H1 (cell line): ENCODE results near the gene SLFN12L. TPM values are rescaled to one million over a fixed set of nuclear protein-coding genes. Genes with fewer than 3 reads are reported as not detected.

Source experiments
- CTCF ChIA-PET: fragments of 300-600 bp; sonication (Branson Sonifier 250); formaldehyde crosslinking; loops from one replicate; lab custom pipeline; 2021; ENCODE audit not compliant: partially characterized antibody; lab: Charles Lee
- POLR2A ChIA-PET: fragments of 300-600 bp; sonication (Branson Sonifier 250); formaldehyde crosslinking; loops from one replicate; lab custom pipeline; 2021; ENCODE audit warnings: inconsistent platforms; ENCODE audit not compliant: partially characterized antibody; lab: Charles Lee
- DNase-seq, 2 experiments: peaks; one replicate each; pipeline versions ENCODE4 v3.0.0 to v3.0.0-alpha.2; 2010 to 2022; ENCODE audit warnings: low spot score in 2 of 2, low read depth in 1 of 2, mixed read lengths in 1 of 2
- FAIRE-seq: peaks from 2 replicates; lab custom pipeline; 2011; peaks lifted over from hg19 to GRCh38; lab: Jason Lieb, UNC
- H2AFZ ChIP-seq: 2 replicates; pipeline ENCODE4 v1.8.1; 2012; ENCODE audit warnings: low read length, inconsistent platforms
- H2AK5ac ChIP-seq: 2 replicates; pipeline ENCODE4 v1.6.1; 2013; ENCODE audit warnings: low read depth, low read length
- H2BK120ac ChIP-seq: replicated peaks from 2 replicates; pipeline ENCODE3; 2013; ENCODE audit warnings: low read depth, low read length, inconsistent platforms
- H2BK12ac ChIP-seq: 2 replicates; pipeline ENCODE4 v1.6.1; 2013; ENCODE audit warnings: low read depth, low read length
- H2BK15ac ChIP-seq: 2 replicates; pipeline ENCODE4 v1.6.1; 2013; ENCODE audit warnings: low read length
- H2BK20ac ChIP-seq: 2 replicates; pipeline ENCODE4 v1.6.1; 2013; ENCODE audit warnings: low read length
- H2BK5ac ChIP-seq: 2 replicates; pipeline ENCODE4 v1.6.1; 2013; ENCODE audit warnings: low read depth, low read length
- H3K14ac ChIP-seq: 2 replicates; pipeline ENCODE4 v1.6.1; 2013; ENCODE audit warnings: inconsistent platforms; ENCODE audit not compliant: insufficient read length
- H3K18ac ChIP-seq: 2 replicates; pipeline ENCODE4 v1.6.1; 2013; ENCODE audit warnings: low read length; ENCODE audit errors: extremely low read depth
- H3K23ac ChIP-seq: 2 replicates; pipeline ENCODE4 v1.6.1; 2013; ENCODE audit warnings: inconsistent platforms; ENCODE audit not compliant: insufficient read length
- H3K23me2 ChIP-seq: 2 replicates; pipeline ENCODE4 v1.6.1; 2013; ENCODE audit warnings: low read depth, low read length
- H3K27ac ChIP-seq: 2 replicates; pipeline ENCODE4 v1.6.1; 2011; ENCODE audit warnings: low read depth, low read length, inconsistent platforms
- H3K27me3 ChIP-seq, 4 experiments: replicated peaks in 1 of 4; 1 replicate in 1 of 4; 2 replicates in 3 of 4; pipeline versions ENCODE4 v1.6.1 to v1.8.1; 2011 to 2013; ENCODE audit warnings: low read length in 3 of 4, mild to moderate bottlenecking in 3 of 4, inconsistent platforms in 2 of 4, mixed read lengths in 2 of 4, moderate library complexity in 1 of 4; ENCODE audit not compliant: control insufficient read depth in 3 of 4, insufficient read depth in 3 of 4; ENCODE audit errors: extremely low read depth in 1 of 4
- H3K36me3 ChIP-seq, 4 experiments: 2 replicates each; pipeline versions ENCODE4 v1.6.1 to v1.8.1; 2011 to 2013; ENCODE audit warnings: mild to moderate bottlenecking in 4 of 4, low read length in 3 of 4, moderate library complexity in 2 of 4, control low read depth in 1 of 4, inconsistent platforms in 1 of 4; ENCODE audit not compliant: insufficient read depth in 4 of 4, control insufficient read depth in 2 of 4
- H3K4ac ChIP-seq: replicated peaks from 2 replicates; pipeline ENCODE3; 2013; ENCODE audit warnings: low read length, low read depth, mixed read lengths, inconsistent platforms; ENCODE audit not compliant: insufficient read length
- H3K4me1 ChIP-seq, 4 experiments: replicated peaks in 1 of 4; 1 replicate in 1 of 4; 2 replicates in 3 of 4; pipeline versions ENCODE4 v1.6.1 to v1.8.1; 2011 to 2013; ENCODE audit warnings: low read length in 3 of 4, inconsistent platforms in 2 of 4, mixed read lengths in 1 of 4; ENCODE audit not compliant: insufficient read depth in 4 of 4, control insufficient read depth in 3 of 4
- H3K4me2 ChIP-seq, 2 experiments: 2 replicates each; pipeline versions ENCODE4 v1.6.1 to v1.8.1; 2011 to 2013; ENCODE audit warnings: low read depth in 2 of 2, low read length in 2 of 2, control low read depth in 1 of 2, inconsistent platforms in 1 of 2, mild to moderate bottlenecking in 1 of 2; ENCODE audit not compliant: insufficient read depth in 1 of 2
- H3K4me3 ChIP-seq, 4 experiments: fragments of 200-600, 300-600 bp in 1 of 4; sonication (generic), shearing (Covaris generic), sonication (Bioruptor Twin) in 1 of 4; 2 replicates each; pipeline versions ENCODE4 v1.5.1 to v1.8.1; 2011 to 2016; ENCODE audit warnings: low read length in 4 of 4, low read depth in 3 of 4, control low read depth in 2 of 4, inconsistent platforms in 2 of 4, mild to moderate bottlenecking in 2 of 4, mixed read lengths in 1 of 4, moderate library complexity in 1 of 4; ENCODE audit not compliant: insufficient read depth in 2 of 4; ENCODE audit errors: extremely low read depth in 1 of 4
- H3K56ac ChIP-seq: replicated peaks from 2 replicates; pipeline ENCODE3; 2013; ENCODE audit warnings: low read depth, mild to moderate bottlenecking, mixed read lengths, low read length, inconsistent platforms; ENCODE audit not compliant: insufficient read length
- H3K79me1 ChIP-seq: 2 replicates; pipeline ENCODE4 v1.6.1; 2013; ENCODE audit warnings: low read depth, low read length, control low read depth
- H3K79me2 ChIP-seq, 2 experiments: 2 replicates each; pipeline versions ENCODE4 v1.6.1 to v1.8.1; 2012 to 2013; ENCODE audit warnings: low read length in 2 of 2, mild to moderate bottlenecking in 2 of 2, inconsistent platforms in 1 of 2; ENCODE audit not compliant: insufficient read depth in 2 of 2, control insufficient read depth in 1 of 2
- H3K9ac ChIP-seq, 4 experiments: replicated peaks in 1 of 4; 1 replicate in 1 of 4; 2 replicates in 3 of 4; pipeline versions ENCODE4 v1.6.1 to v1.8.1; 2011 to 2013; ENCODE audit warnings: low read depth in 3 of 4, low read length in 3 of 4, control low read depth in 2 of 4, mild to moderate bottlenecking in 2 of 4, moderate library complexity in 2 of 4, inconsistent platforms in 1 of 4; ENCODE audit errors: extremely low read depth in 1 of 4
- H3K9me3 ChIP-seq, 2 experiments: 2 replicates each; pipeline versions ENCODE4 v1.6.1 to v1.8.1; 2012 to 2013; ENCODE audit warnings: mild to moderate bottlenecking in 2 of 2, moderate library complexity in 2 of 2, control low read depth in 1 of 2, inconsistent platforms in 1 of 2, low read depth in 1 of 2, low read length in 1 of 2, mixed read lengths in 1 of 2; ENCODE audit not compliant: insufficient read depth in 2 of 2
- H4K20me1 ChIP-seq, 2 experiments: replicated peaks in 1 of 2; 2 replicates each; pipeline versions ENCODE3 to v1.8.1; 2011 to 2013; ENCODE audit warnings: inconsistent platforms in 2 of 2, low read length in 2 of 2, mild to moderate bottlenecking in 1 of 2; ENCODE audit not compliant: insufficient read depth in 2 of 2, control insufficient read depth in 1 of 2
- H4K5ac ChIP-seq: 2 replicates; pipeline ENCODE4 v1.6.1; 2013; ENCODE audit warnings: low read length, low read depth, mixed read lengths, inconsistent platforms; ENCODE audit not compliant: insufficient read length
- H4K8ac ChIP-seq: 2 replicates; pipeline ENCODE4 v1.8.0; 2013; ENCODE audit warnings: mild to moderate bottlenecking, moderate library complexity, low read length, inconsistent platforms; ENCODE audit not compliant: insufficient read depth; ENCODE audit errors: extremely low read depth
- H4K91ac ChIP-seq: replicated peaks from 2 replicates; pipeline ENCODE3; 2013; ENCODE audit warnings: low read length, mixed read lengths, inconsistent platforms; ENCODE audit not compliant: insufficient read length
- ASH2L ChIP-seq: fragments of 200-600, 300-600 bp; sonication (generic); IDR thresholded peaks from one replicate; pipeline ENCODE4 v1.7.1; 2017; ENCODE audit warnings: low read length
- ATF2 ChIP-seq: IDR thresholded peaks from 2 replicates; pipeline ENCODE4 v1.6.1; 2012; ENCODE audit warnings: low read length, inconsistent platforms
- PHF8 ChIP-seq: fragments of 200-600 bp; sonication (generic); conservative IDR thresholded peaks from 2 replicates; pipeline ENCODE4 v1.7.1; 2012; ENCODE audit warnings: low read depth, mild to moderate bottlenecking, inconsistent platforms, low read length, moderate library complexity
- POLR2A ChIP-seq, 2 experiments: IDR thresholded peaks; 1 replicate in 1 of 2; 2 replicates in 1 of 2; pipeline ENCODE4 v1.6.1; 2011; ENCODE audit warnings: low read depth in 2 of 2, low read length in 2 of 2, mild to moderate bottlenecking in 2 of 2; ENCODE audit errors: control extremely low read depth in 1 of 2
- POLR2AphosphoS5 ChIP-seq: IDR thresholded peaks from 2 replicates; pipeline ENCODE4 v1.6.1; 2011; ENCODE audit warnings: low read depth, low read length
- WGBS, 2 experiments: shearing (Covaris generic) in 1 of 2; methylation state at CpG; one replicate each; pipeline versions ENCODE4 v1.1.6 to v1.1.7; 2013 to 2015; ENCODE audit warnings: low lambda C conversion rate in 2 of 2, mixed read lengths in 2 of 2, inconsistent platforms in 1 of 2, low coverage in 1 of 2, missing lambda C conversion rate in 1 of 2; ENCODE audit not compliant: insufficient replicate concordance in 2 of 2, insufficient coverage in 1 of 2, insufficient read length in 1 of 2; ENCODE audit errors: extremely low coverage in 1 of 2, missing lambda C conversion rate in 1 of 2; 5-methylcytosine and 5-hydroxymethylcytosine counted together
- polyA plus RNA-seq, 7 experiments: library from polyadenylated mRNA; depleted of rRNA in 3 of 7; stranded (reverse) in 5 of 7; unstranded in 2 of 7; fragments of >200 nt in 5 of 7; fragments of 200-250 nt in 2 of 7; gene quantifications; 1 replicate in 5 of 7; 2 replicates in 1 of 7; 4 replicates in 1 of 7; pipeline versions ENCODE4 v1.2.1 to v1.2.3, GENCODE V29; 2011 to 2013; ENCODE audit warnings: missing spikeins in 2 of 7, mixed read lengths in 2 of 7
- total RNA-seq: library from RNA; stranded (reverse); fragmentation: NEBNext Ultra II Directional; extraction: Animal tissue kit (Norgen Biotek cat#: 25700); gene quantifications from 2 replicates; pipeline ENCODE4 v1.2.1, GENCODE V29; 2021

SLFN12L gene
- total and polyA plus RNA-seq, 2 of the 8 experiments (the other 6 are each of a cell fraction or from before 2014, with no cell fraction given) = not detected

GRCh38 chr17:35499548-35499947, 37.9 kb downstream of the SLFN12L start:
- no peak overlapping the region for H3K4me3 ChIP-seq
- H4K8ac ChIP-seq = no peak overlapping the region
- no peak overlapping the region for H3K27ac ChIP-seq
- H2BK20ac ChIP-seq = no peak overlapping the region
- H3K79me1 ChIP-seq = no peaks in the 10 kb centered on the region
- no peak for DNase-seq
- no peak overlapping the region for H3K9ac ChIP-seq
- POLR2A ChIA-PET = no interaction called here
- peaks cover 4% of the 10 kb centered on the region; the same call in 1 of the 2 replicates for H3K23me2 ChIP-seq
- no peak overlapping the region for H2BK12ac ChIP-seq
- H3K79me2 ChIP-seq = no peaks in the 10 kb centered on the region
- H3K56ac ChIP-seq = no peak overlapping the region
- peaks cover 2 to 9% (median 4%) of the 10 kb centered on the region in 4 experiments for H3K4me1 ChIP-seq
- peaks cover 2 to 16% of the 10 kb centered on the region in 2 experiments for H4K20me1 ChIP-seq
- no peak overlapping the region for H3K4ac ChIP-seq
- H2BK5ac ChIP-seq = no peak overlapping the region
- H4K91ac ChIP-seq = no peak overlapping the region
- H2AK5ac ChIP-seq = no peak overlapping the region
- H3K4me2 ChIP-seq = no peak overlapping the region
- TF ChIP-seq POLR2AphosphoS5 = no peak
- no peak for TF ChIP-seq ASH2L
- no peak for TF ChIP-seq POLR2A (IDR thresholded peaks at IDR 0.05; ENCODE audit: control extremely low read depth in 1 of 2, low read depth in 2 of 2, low read length in 2 of 2)
- TF ChIP-seq PHF8 = no peak
- no peak for TF ChIP-seq ATF2
- TF ChIP-seq, all 59 proteins: peak for 0
- Histone ChIP-seq H3K27me3 (peaks cover 48 to 69% (median 63%) of the 10 kb centered on the region in 4 experiments), H2AFZ (no peak overlapping the region), H2BK15ac (no peak overlapping the region), H3K14ac (no peak overlapping the region), H3K18ac (no peak overlapping the region), H2BK120ac (no peak overlapping the region), H3K36me3 (no peaks in the 10 kb centered on the region), H3K23ac (no peak overlapping the region), H4K5ac (no peak overlapping the region), H3K9me3 (0 out of 4 replicates have a peak, but pooled peaks cover 0 to 3% of the 10 kb centered on the region in 2 experiments)
- FAIRE-seq = no peak
- WGBS, 2 experiments = 71% methylated on average over 2 of the region's 2 CpGs; no CpG with 5 or more reads in 1 of the 2 experiments
- CTCF ChIA-PET = interaction anchor here (1.0 to 1.2 kb wide), 3 partner anchors 12 to 34 kb away, joined by 3 read pairs; no protein-coding TSS in a partner anchor
